Left forelimb (tissue), 1 donor: ENCODE results near the gene WDR33.
"Not testable (repeated sequence)": the region's sequence is repeated elsewhere in the genome, so short reads cannot be mapped to it uniquely, and the experiment has no call there.

Experiments used
- DNase-seq: peaks from one replicate; pipeline ENCODE4 v3.0.0-alpha.2; 2018; ENCODE audit warnings: low spot score

The WDR33 gene

GRCh38 chr2:127810156-127810618 is 784 bp downstream of the WDR33 start:
- no peak for DNase-seq

- no peak for DNase-seq
Measured at GRCh38 chr2:127807678-127808353, 3.2 kb downstream of the WDR33 start.

GRCh38 chr2:127806860-127807259 is 4.1 kb downstream of the WDR33 start:
- not testable (repeated sequence) for DNase-seq

DNA sequence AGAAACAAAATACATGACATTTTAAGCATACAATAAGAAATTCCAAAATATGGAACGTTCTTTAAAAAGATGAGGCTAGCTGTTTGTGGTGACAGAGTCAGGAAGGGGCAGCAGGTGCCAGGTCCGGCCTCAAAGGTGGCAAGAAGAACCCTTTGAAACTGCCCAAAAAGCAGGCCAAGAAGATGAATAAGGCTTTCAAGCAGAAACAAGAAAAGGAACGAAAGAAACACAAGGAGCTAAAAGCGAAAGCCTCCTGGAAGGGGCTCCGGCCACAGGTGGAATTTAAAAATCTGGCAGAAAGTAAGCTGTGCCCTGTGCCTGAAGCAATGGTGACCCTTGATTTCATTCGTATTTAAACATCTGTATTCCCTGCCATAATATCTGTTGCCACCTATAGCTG is 5.5 kb downstream of the WDR33 start:
- no peak for DNase-seq

DNA sequence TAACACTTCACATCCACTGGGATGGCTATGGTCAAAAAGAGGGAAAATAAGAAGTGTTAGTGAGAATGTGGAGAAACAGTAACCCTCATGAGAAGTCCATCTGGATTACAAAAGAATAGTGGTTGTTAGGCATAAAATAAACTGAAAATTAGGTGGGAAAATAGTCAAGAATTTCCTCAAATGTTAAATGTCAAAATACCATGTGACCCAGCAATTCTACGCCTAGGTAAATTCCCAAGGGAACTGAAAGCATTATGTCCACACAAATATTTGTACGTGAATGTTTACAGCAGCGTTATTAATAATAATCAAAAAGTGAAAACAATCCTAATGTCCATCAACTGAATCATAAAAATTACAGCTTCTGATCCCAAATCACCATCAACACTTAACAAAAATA is 11.0 kb downstream of the WDR33 start:
- no peak for DNase-seq

GRCh38 chr2:127796389-127796788 is 14.6 kb downstream of the WDR33 start:
- DNase-seq, result no peak

GRCh38 chr2:127794901-127795300 is 16.1 kb downstream of the WDR33 start:
- DNase-seq, result not testable (repeated sequence)

DNA sequence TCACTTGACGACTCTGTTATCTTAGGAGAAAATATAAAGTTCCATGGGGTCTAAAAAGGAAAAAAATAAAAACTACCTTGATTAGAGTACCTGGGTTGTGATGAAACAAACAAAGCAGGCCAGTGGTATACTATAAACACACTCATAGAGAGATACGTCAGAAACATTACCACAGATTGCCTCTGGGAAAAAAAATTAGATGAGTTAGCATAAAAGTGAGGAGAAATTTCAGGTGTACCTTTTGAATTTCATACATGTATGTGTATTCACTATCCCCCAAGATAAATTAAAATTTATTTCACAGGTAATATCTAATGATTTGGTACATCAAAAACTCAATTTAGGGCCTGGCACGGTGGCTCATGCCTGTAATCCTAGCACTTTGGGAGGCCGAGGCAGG is 18.2 kb downstream of the WDR33 start:
- DNase-seq, result no peak

DNA sequence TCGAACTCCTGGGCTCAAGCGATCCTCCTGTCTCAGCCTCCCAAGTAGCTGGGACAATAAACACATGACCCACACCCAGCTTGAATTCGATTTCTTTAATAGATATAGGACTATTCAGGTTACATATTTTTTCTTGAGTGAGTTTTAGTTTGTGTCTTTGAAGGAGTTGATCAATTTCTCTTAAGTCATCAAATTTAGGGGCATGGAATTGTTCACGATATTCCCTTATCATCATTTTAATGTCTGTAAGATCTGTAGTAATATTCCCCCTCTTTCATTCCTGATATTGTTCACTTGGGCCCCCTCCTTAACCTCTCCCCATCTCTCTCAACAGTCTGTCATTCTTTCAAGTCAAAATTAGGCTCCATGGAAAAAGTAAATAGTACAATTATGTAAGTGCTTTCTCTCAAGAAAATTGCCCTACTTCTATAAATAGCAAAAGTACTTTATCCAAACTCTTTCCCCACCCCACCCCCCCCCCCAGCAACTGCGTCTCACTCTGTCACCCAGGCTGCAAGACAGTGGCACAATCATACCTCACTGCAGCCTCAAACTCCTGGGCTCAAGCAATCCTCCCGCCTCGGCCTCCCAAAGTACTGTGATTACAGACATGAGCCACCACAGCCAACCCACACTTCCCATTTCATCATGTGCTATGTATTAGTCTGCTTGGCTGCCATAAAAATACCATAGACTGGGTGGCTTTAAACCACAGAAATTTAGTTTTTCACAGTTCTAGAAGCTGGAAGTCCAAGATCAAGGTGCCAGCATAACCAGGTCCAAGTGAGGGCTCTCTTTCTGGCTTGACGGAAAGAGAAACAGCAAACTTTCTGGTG is 20.1 kb downstream of the WDR33 start:
- DNase-seq, result no peak

DNA sequence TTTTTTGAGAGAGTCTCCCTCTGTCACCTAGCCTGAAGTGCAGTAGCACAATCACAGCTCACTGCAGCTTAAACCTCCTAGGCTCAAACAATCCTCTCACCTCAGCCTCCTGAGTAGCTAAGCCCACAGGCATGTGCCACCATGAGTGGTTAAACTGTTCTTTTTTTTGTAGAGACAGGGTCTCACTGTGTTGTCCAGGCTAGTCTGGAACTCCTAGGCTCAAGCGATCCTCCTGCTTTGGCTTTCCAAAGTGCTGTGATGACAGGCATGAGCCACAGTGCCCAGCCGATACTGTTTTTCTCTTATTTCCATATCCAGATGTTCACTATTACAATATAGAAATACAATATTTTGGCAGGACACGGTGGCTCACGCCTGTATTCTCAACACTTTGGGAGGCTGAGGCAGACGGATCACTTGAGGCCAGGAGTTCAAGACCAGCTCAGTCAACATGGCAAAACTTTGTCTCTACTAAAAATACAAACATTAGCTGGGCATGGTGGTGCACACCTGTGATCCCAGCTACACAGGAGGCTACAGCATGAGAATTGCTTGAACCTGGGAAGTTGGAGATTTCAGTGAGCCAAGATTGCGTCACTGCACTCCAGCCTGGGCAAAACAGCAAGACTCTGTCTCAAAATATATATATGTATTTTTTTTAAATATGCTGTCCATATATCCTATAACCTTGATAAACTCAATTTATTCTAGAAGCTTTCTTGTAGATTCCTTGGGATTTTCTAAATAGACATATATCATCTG is 24.7 kb downstream of the WDR33 start:
- DNase-seq, result no peak

GRCh38 chr2:127784965-127785518 is 25.9 kb downstream of the WDR33 start:
- no peak for DNase-seq

GRCh38 chr2:127783101-127783500 is 27.9 kb downstream of the WDR33 start:
- no peak for DNase-seq

- DNase-seq, result no peak
Measured at GRCh38 chr2:127778850-127779249, 32.1 kb downstream of the WDR33 start.

GRCh38 chr2:127778447-127778846 is 32.5 kb downstream of the WDR33 start:
- DNase-seq, result no peak

- DNase-seq, result no peak
Measured at GRCh38 chr2:127776122-127776780, 34.7 kb downstream of the WDR33 start.

- DNase-seq, result no peak
Measured at GRCh38 chr2:127771756-127772155, 39.2 kb downstream of the WDR33 start.

DNA sequence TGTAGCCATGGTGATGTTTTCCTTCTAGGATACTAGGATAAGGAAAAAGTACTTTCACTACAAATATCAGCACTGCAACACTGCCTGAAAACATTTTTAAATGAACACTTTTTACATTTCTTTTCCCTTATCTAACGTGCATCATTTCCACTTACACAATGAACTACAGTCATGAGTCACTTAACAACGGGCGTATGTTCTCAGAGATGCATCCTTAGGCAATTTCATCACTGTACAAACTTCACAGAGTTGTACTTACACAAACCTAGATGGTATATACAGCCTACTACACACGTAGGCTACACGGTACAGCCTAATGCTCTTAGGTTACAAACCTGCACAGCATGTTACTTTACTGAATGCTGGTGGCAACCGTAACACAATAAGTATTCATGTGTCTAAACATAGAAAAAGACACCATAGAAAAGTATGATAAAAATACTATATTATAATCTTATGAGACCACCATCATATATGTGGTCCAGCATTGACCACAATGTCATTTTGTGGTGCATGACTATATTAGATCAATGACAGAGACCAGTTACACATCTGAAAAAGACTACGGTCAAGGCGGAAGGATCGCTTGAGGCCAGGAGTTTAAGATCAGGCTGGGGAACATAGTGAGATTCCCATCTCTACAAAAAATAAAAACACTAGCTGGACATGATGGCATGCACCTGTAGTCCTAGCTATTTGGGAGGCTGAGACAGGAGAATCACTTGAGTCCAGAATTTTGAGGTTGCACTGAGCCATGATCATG is 39.8 kb downstream of the WDR33 start:
- DNase-seq, result no peak

- not testable (repeated sequence) for DNase-seq
Measured at GRCh38 chr2:127770534-127770933, 40.4 kb downstream of the WDR33 start.

DNA sequence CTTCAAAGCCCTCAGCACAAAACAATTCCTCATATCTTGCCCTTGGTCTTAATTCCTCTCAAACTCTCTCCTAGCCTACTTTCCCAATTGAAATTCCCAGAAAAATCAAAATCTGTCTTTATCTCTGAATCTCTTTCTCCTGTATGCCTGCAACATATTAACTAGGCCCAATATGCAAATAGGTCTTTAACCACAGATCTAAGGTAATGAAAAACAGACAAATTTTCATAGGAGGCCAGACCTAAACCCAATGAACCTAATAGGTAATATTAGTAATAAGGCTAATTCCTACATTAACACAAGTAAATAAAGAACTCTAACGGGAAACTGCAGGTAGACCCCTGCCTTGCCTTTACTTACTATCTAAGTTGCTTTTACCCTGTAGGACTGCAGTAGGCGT is 41.4 kb downstream of the WDR33 start:
- no peak for DNase-seq

- DNase-seq, result no peak
Measured at GRCh38 chr2:127768775-127769479, 42.0 kb downstream of the WDR33 start.
